Activated CD4-positive, CD25-positive, alpha-beta regulatory T cell treated with anti-CD3 and anti-CD28 coated beads, Interleukin-2, amount 50 U/mL, for 16 hours (primary cell): ENCODE results near the gene TCP11.

Experiments used
- DNase-seq: peaks from one replicate; pipeline ENCODE4 v3.0.0-alpha.2; 2020; ENCODE audit warnings: low read depth, low spot score

Gene TCP11

GRCh38 chr6:35080821-35081425 lies 60.2 kb downstream of the TCP11 start:
- no peak for DNase-seq

GRCh38 chr6:35080016-35080680 lies 61.0 kb downstream of the TCP11 start:
- no peak for DNase-seq

GRCh38 chr6:35079311-35080000 lies 61.7 kb downstream of the TCP11 start:
- no peak for DNase-seq

- no peak for DNase-seq
Observed at GRCh38 chr6:35078896-35079295, 62.2 kb downstream of the TCP11 start.

GRCh38 chr6:35078226-35078850 lies 62.8 kb downstream of the TCP11 start:
- DNase-seq: no peak

- DNase-seq: no peak
Observed at GRCh38 chr6:35077713-35078105, 63.4 kb downstream of the TCP11 start.

GRCh38 chr6:35076997-35077712 lies 64.0 kb downstream of the TCP11 start:
- DNase-seq: no peak

- DNase-seq: no peak
Observed at GRCh38 chr6:35073766-35074471, 67.2 kb downstream of the TCP11 start.

- DNase-seq: no peak
Observed at GRCh38 chr6:35073211-35073610, 67.9 kb downstream of the TCP11 start.

GRCh38 chr6:35072698-35073055 lies 68.5 kb downstream of the TCP11 start:
- no peak for DNase-seq

GRCh38 chr6:35072051-35072697 lies 69.0 kb downstream of the TCP11 start:
- no peak for DNase-seq

- DNase-seq: no peak
Observed at GRCh38 chr6:35071347-35071994, 69.7 kb downstream of the TCP11 start.

- DNase-seq: no peak
Observed at GRCh38 chr6:35070111-35070510, 71.0 kb downstream of the TCP11 start.

GRCh38 chr6:35069262-35069661 lies 71.9 kb downstream of the TCP11 start:
- DNase-seq: no peak

- DNase-seq: no peak
Observed at GRCh38 chr6:35068644-35069043, 72.5 kb downstream of the TCP11 start.

GRCh38 chr6:35068206-35068605 lies 72.9 kb downstream of the TCP11 start:
- DNase-seq: no peak
